Panc1 (cell line): ENCODE measurements around the gene GNG7.

ENCODE experiments used
- POLR2AphosphoS5 ChIP-seq: IDR thresholded peaks from 2 replicates; pipeline ENCODE4 v1.6.1; 2012; ENCODE audit warnings: mild to moderate bottlenecking, low read depth, low read length, moderate library complexity
- SIN3A ChIP-seq: IDR thresholded peaks from 2 replicates; pipeline ENCODE4 v1.6.1; 2012; ENCODE audit warnings: low read depth, mild to moderate bottlenecking, low read length, moderate library complexity, borderline replicate concordance; ENCODE audit not compliant: insufficient read depth
- TF ChIP-seq, protein P1 (sequence below): fragments of 450-650 bp; IDR thresholded peaks from 2 replicates; pipeline ENCODE4 v1.5.1; 2017; ENCODE audit warnings: mild to moderate bottlenecking

DNA sequence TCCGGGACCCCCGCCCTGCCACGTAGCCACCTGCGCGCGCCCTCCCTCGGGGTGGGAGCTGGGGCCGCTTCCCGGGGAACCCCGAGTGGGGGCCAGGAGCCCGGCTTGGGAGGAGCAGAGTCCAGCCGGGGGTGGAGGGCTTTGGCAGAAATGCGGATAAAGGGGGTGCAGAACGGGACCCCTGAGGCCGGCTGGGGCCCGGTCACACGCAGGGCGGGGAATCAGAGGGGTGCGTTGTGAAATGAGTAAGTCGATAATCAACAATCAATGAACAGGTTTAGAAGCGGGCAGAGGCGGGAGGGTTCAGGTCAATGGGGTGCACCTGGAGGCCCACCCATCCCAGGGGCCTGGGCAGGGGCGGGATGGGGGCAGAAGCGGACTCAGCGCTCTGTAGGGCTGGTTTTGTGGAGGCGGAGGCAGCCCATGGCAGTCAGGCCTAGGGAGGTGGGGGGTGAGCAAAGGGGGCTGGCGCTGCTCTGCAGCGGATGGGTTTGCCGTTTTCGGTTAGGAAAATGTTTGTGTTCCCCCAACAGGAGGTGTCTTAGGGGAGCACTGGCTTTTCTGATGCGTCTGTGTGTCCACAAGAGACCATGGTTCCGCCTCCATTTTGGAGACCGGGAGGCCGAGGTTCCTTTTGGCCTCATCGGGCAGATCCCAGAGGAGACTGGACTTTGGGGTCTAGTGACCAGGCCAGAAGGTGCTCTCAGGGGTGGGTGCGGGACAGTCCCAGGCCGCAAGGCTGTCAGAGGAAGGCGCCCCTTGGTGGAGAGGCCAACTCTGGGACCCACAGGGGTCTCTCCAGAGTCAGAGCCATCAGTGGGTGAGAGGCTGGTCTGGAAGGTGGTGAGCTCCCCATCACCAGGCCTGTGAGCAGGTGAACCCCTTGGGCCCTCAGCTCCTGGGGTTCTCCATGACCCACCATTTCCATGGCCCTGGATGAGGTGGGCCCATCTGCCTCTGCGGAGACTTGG is 19.4 kb upstream of the GNG7 start:
- TF ChIP-seq, protein P1, sequence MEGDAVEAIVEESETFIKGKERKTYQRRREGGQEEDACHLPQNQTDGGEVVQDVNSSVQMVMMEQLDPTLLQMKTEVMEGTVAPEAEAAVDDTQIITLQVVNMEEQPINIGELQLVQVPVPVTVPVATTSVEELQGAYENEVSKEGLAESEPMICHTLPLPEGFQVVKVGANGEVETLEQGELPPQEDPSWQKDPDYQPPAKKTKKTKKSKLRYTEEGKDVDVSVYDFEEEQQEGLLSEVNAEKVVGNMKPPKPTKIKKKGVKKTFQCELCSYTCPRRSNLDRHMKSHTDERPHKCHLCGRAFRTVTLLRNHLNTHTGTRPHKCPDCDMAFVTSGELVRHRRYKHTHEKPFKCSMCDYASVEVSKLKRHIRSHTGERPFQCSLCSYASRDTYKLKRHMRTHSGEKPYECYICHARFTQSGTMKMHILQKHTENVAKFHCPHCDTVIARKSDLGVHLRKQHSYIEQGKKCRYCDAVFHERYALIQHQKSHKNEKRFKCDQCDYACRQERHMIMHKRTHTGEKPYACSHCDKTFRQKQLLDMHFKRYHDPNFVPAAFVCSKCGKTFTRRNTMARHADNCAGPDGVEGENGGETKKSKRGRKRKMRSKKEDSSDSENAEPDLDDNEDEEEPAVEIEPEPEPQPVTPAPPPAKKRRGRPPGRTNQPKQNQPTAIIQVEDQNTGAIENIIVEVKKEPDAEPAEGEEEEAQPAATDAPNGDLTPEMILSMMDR = no peak
- TF ChIP-seq SIN3A (no peak), POLR2AphosphoS5 (no peak)
